Liver (tissue), 9 donors: Measurements from ENCODE around the gene CCNB2. TPM values are rescaled to one million over a fixed set of nuclear protein-coding genes. Genes with fewer than 3 reads are reported as not detected.

Experiments
- DNase-seq: peaks from one replicate; pipeline ENCODE4 v3.0.0-alpha.2; 2017; ENCODE audit warnings: low spot score
- H3K27ac ChIP-seq, 2 donors: one replicate each; pipeline ENCODE4 v1.7.0; 2013; ENCODE audit warnings: inconsistent platforms in 2 of 2, low read length in 2 of 2, control low read depth in 1 of 2, low read depth in 1 of 2, mild to moderate bottlenecking in 1 of 2
- H3K27me3 ChIP-seq, 4 donors: one replicate each; pipeline versions ENCODE4 v1.6.1 to v1.7.0; 2013; ENCODE audit warnings: low read length in 3 of 4, inconsistent platforms in 1 of 4, mild to moderate bottlenecking in 1 of 4, moderate library complexity in 1 of 4; ENCODE audit not compliant: control insufficient read depth in 4 of 4, insufficient read depth in 4 of 4
- H3K36me3 ChIP-seq, 4 donors: one replicate each; pipeline versions ENCODE4 v1.6.1 to v1.7.0; 2013; ENCODE audit warnings: low read length in 3 of 4, mild to moderate bottlenecking in 3 of 4, low read depth in 1 of 4, moderate library complexity in 1 of 4; ENCODE audit not compliant: control insufficient read depth in 4 of 4, insufficient read depth in 3 of 4
- H3K4me1 ChIP-seq, 4 donors: one replicate each; pipeline versions ENCODE4 v1.6.1 to v1.7.0; 2013; ENCODE audit warnings: low read length in 3 of 4, mild to moderate bottlenecking in 3 of 4, moderate library complexity in 1 of 4; ENCODE audit not compliant: control insufficient read depth in 4 of 4, insufficient read depth in 4 of 4
- H3K4me3 ChIP-seq, 3 donors: one replicate each; pipeline versions ENCODE4 v1.6.1 to v1.7.0; 2013; ENCODE audit warnings: low read length in 3 of 3, control low read depth in 1 of 3, low read depth in 1 of 3, mild to moderate bottlenecking in 1 of 3
- H3K9ac ChIP-seq, 2 donors: one replicate each; pipeline ENCODE4 v1.7.0; 2013; ENCODE audit warnings: low read length in 2 of 2, mild to moderate bottlenecking in 2 of 2, moderate library complexity in 2 of 2, control low read depth in 1 of 2, low read depth in 1 of 2
- H3K9me3 ChIP-seq, 4 donors: one replicate each; pipeline versions ENCODE4 v1.6.1 to v1.7.0; 2013; ENCODE audit warnings: low read length in 3 of 4; ENCODE audit not compliant: control insufficient read depth in 4 of 4
- ATF3 ChIP-seq: IDR thresholded peaks from 2 replicates; pipeline ENCODE4 v1.6.1; 2016; ENCODE audit warnings: antibody characterized with exemption
- EGR1 ChIP-seq, 2 donors: IDR thresholded peaks; 2 replicates each; pipeline ENCODE4 v1.6.1; 2016 to 2018; ENCODE audit warnings: antibody characterized with exemption in 2 of 2, low read depth in 2 of 2
- FOXA1 ChIP-seq: IDR thresholded peaks from 2 replicates; pipeline ENCODE4 v1.6.1; 2016; ENCODE audit warnings: antibody characterized with exemption
- GABPA ChIP-seq, 2 donors: IDR thresholded peaks in 1 of 2; conservative IDR thresholded peaks in 1 of 2; 2 replicates each; pipeline ENCODE4 v1.6.1; 2016; ENCODE audit warnings: antibody characterized with exemption in 2 of 2, mild to moderate bottlenecking in 1 of 2, moderate library complexity in 1 of 2
- HNF4A ChIP-seq, 2 donors: conservative IDR thresholded peaks; 2 replicates each; pipeline ENCODE4 v1.6.1; 2016; ENCODE audit warnings: antibody characterized with exemption in 2 of 2, mild to moderate bottlenecking in 2 of 2
- HNF4G ChIP-seq: IDR thresholded peaks from 2 replicates; pipeline ENCODE4 v1.6.1; 2016; ENCODE audit warnings: antibody characterized with exemption
- MAX ChIP-seq: IDR thresholded peaks from 2 replicates; pipeline ENCODE4 v1.6.1; 2016; ENCODE audit warnings: antibody characterized with exemption
- NR2F2 ChIP-seq: IDR thresholded peaks from 2 replicates; pipeline ENCODE4 v1.6.1; 2016; ENCODE audit warnings: antibody characterized with exemption
- RAD21 ChIP-seq, 2 donors: IDR thresholded peaks; 2 replicates each; pipeline ENCODE4 v1.6.1; 2016; ENCODE audit warnings: antibody characterized with exemption in 2 of 2, mild to moderate bottlenecking in 2 of 2
- REST ChIP-seq: IDR thresholded peaks from 2 replicates; pipeline ENCODE4 v1.6.1; 2016; ENCODE audit warnings: antibody characterized with exemption, mild to moderate bottlenecking
- RXRA ChIP-seq, 2 donors: IDR thresholded peaks; 2 replicates each; pipeline ENCODE4 v1.6.1; 2017 to 2018; ENCODE audit warnings: antibody characterized with exemption in 2 of 2, mild to moderate bottlenecking in 1 of 2
- SP1 ChIP-seq: IDR thresholded peaks from 2 replicates; pipeline ENCODE4 v1.6.1; 2018; ENCODE audit warnings: antibody characterized with exemption, mild to moderate bottlenecking
- TAF1 ChIP-seq: conservative IDR thresholded peaks from 2 replicates; pipeline ENCODE4 v1.6.1; 2016; ENCODE audit warnings: antibody characterized with exemption, mild to moderate bottlenecking
- YY1 ChIP-seq: IDR thresholded peaks from 2 replicates; pipeline ENCODE4 v1.6.1; 2016; ENCODE audit warnings: antibody characterized with exemption, mild to moderate bottlenecking
- ZBTB33 ChIP-seq: IDR thresholded peaks from 2 replicates; pipeline ENCODE4 v1.6.1; 2016; ENCODE audit warnings: antibody characterized with exemption
- WGBS: extraction: QIAGEN DNeasy Blood & Tissue Kit; methylation state at CpG from one replicate; pipeline ENCODE4 v1.1.7; 2013; 5-methylcytosine and 5-hydroxymethylcytosine counted together
- polyA plus RNA-seq, 2 donors: library from polyadenylated mRNA; stranded (reverse) in 1 of 2; unstranded in 1 of 2; fragments of 200-250 nt in 1 of 2; fragments of >200 nt in 1 of 2; fragmentation: Nextera tagmentation in 1 of 2; extraction: Ambion mirVana in 1 of 2; gene quantifications; one replicate each; pipeline versions ENCODE4 v1.2.1 to v1.2.3, GENCODE V29; 2013 to 2015
- total RNA-seq, 2 donors: library from RNA; depleted of rRNA; stranded (reverse); fragments of >200 nt; gene quantifications; one replicate each; pipeline ENCODE4 v1.2.3, GENCODE V29; 2014
- donor health status: healthy.
- donor health status: healthy.
- donor health status: healthy.
- donor health status: healthy.
- donor health status: healthy.

The CCNB2 gene
- total and polyA plus RNA-seq, 4 donors = 0.42 to 53.1 (median 2.0) TPM

- Histone ChIP-seq H3K4me1 (no peaks in the 10 kb centered on the region), H3K27me3 (no peaks in the 10 kb centered on the region), H3K27ac (no peak overlapping the region), H3K4me3 (no peak overlapping the region), H3K36me3 (peaks cover 0 to 2% (median 0%) of the 10 kb centered on the region in 4 donors), H3K9me3 (no peaks in the 10 kb centered on the region), H3K9ac (no peak overlapping the region)
- TF ChIP-seq EGR1 (IDR thresholded peaks at IDR 0.05; ENCODE audit: low read depth in 2 of 2) (no peak), SP1 (no peak), GABPA (IDR thresholded peaks at IDR 0.05 in 1 of 2, conservative IDR thresholded peaks at IDR 0.05 in 1 of 2) (no peak), REST (no peak), MAX (no peak)
- 98% methylated on average over 1 of the region's 1 CpG for whole genome bisulfite sequencing
- no peak for DNase-seq
Measured at GRCh38 chr15:59116141-59116540, 11.2 kb downstream of the CCNB2 start.

- H3K27ac ChIP-seq = no peak overlapping the region
- no peak overlapping the region for H3K9ac ChIP-seq
- TF ChIP-seq SP1 (no peak), TAF1 (no peak), ZBTB33 (no peak), RXRA (IDR thresholded peaks at IDR 0.05) (no peak), EGR1 (IDR thresholded peaks at IDR 0.05; ENCODE audit: low read depth in 2 of 2) (no peak), YY1 (no peak), FOXA1 (no peak), HNF4A (conservative IDR thresholded peaks at IDR 0.05) (no peak), MAX (no peak)
- no peaks in the 10 kb centered on the region for H3K4me1 ChIP-seq
- no peak for DNase-seq
- no peaks in the 10 kb centered on the region for H3K9me3 ChIP-seq
- H3K4me3 ChIP-seq = no peak overlapping the region
- H3K36me3 ChIP-seq = peaks cover 0 to 2% (median 0%) of the 10 kb centered on the region in 4 donors
- 98% methylated on average over 6 of the region's 6 CpGs for WGBS
- no peaks in the 10 kb centered on the region for H3K27me3 ChIP-seq
Measured at GRCh38 chr15:59116771-59117170, 11.8 kb downstream of the CCNB2 start.

GRCh38 chr15:59119625-59120024 is 14.7 kb downstream of the CCNB2 start:
- no peaks in the 10 kb centered on the region for H3K27me3 ChIP-seq
- H3K9ac ChIP-seq = no peak overlapping the region
- no peaks in the 10 kb centered on the region for H3K4me1 ChIP-seq
- H3K9me3 ChIP-seq = no peaks in the 10 kb centered on the region
- TF ChIP-seq SP1 (no peak), ZBTB33 (no peak), NR2F2 (no peak), RXRA (IDR thresholded peaks at IDR 0.05) (no peak), RAD21 (IDR thresholded peaks at IDR 0.05) (no peak), HNF4A (conservative IDR thresholded peaks at IDR 0.05) (no peak), MAX (no peak), ATF3 (no peak), HNF4G (no peak)
- no peak for DNase-seq
- H3K27ac ChIP-seq = no peak overlapping the region
- H3K36me3 ChIP-seq = peaks cover 0 to 2% (median 0%) of the 10 kb centered on the region in 4 donors
- H3K4me3 ChIP-seq = no peak overlapping the region
- 98% methylated on average over 5 of the region's 5 CpGs for WGBS
